Common myeloid progenitor, CD34-positive (primary cell): ENCODE results near the gene TANGO2.

Experiments used
- CTCF ChIA-PET: fragments of 350-600 bp; sonication (Branson Sonifier 250); formaldehyde crosslinking; loops from one replicate; lab custom pipeline; 2021; ENCODE audit warnings: antibody characterized with exemption; lab: Charles Lee
- POLR2A ChIA-PET: fragments of 350-600 bp; sonication (Branson Sonifier 250); formaldehyde crosslinking; loops from one replicate; lab custom pipeline; 2021; ENCODE audit warnings: antibody characterized with exemption; lab: Charles Lee
- DNase-seq, 3 donors: peaks; one replicate each; pipeline versions ENCODE4 v3.0.0 to v3.0.0-alpha.2; 2013
- H3K27ac ChIP-seq, 2 experiments: 1 replicate in 1 of 2; 2 replicates in 1 of 2; pipeline ENCODE4 v1.7.0; 2013; ENCODE audit warnings: inconsistent platforms in 2 of 2, low read length in 2 of 2, mild to moderate bottlenecking in 2 of 2, low read depth in 1 of 2, moderate library complexity in 1 of 2; ENCODE audit not compliant: severe bottlenecking in 2 of 2, insufficient read depth in 1 of 2, poor library complexity in 1 of 2
- H3K27me3 ChIP-seq, 5 experiments: replicated peaks in 2 of 5; 1 replicate in 3 of 5; 2 replicates in 2 of 5; pipeline versions ENCODE4 v1.6.1 to v1.7.0; 2013; ENCODE audit warnings: low read length in 4 of 5, mild to moderate bottlenecking in 2 of 5, moderate library complexity in 2 of 5, inconsistent platforms in 1 of 5; ENCODE audit not compliant: insufficient read depth in 5 of 5, control insufficient read depth in 4 of 5
- H3K36me3 ChIP-seq, 4 experiments: 1 replicate in 2 of 4; 2 replicates in 2 of 4; pipeline versions ENCODE4 v1.6.1 to v1.7.0; 2013; ENCODE audit warnings: low read length in 3 of 4, control low read depth in 1 of 4, mild to moderate bottlenecking in 1 of 4; ENCODE audit not compliant: control insufficient read depth in 4 of 4, insufficient read depth in 4 of 4
- H3K4me1 ChIP-seq, 4 experiments: 1 replicate in 3 of 4; 2 replicates in 1 of 4; pipeline versions ENCODE4 v1.6.1 to v1.7.1; 2013; ENCODE audit warnings: low read length in 3 of 4, mild to moderate bottlenecking in 3 of 4, control low read depth in 1 of 4, inconsistent platforms in 1 of 4, moderate library complexity in 1 of 4; ENCODE audit not compliant: control insufficient read depth in 4 of 4, insufficient read depth in 4 of 4; ENCODE audit errors: control extremely low read depth in 1 of 4
- H3K4me3 ChIP-seq, 7 experiments: 1 replicate in 4 of 7; 2 replicates in 3 of 7; pipeline versions ENCODE4 v1.5.1 to v1.7.0; 2013; ENCODE audit warnings: mild to moderate bottlenecking in 7 of 7, low read length in 6 of 7, moderate library complexity in 6 of 7, inconsistent platforms in 2 of 7, low read depth in 2 of 7, control low read depth in 1 of 7; ENCODE audit not compliant: insufficient read depth in 4 of 7, control insufficient read depth in 1 of 7; ENCODE audit errors: extremely low read depth in 1 of 7
- H3K9me3 ChIP-seq, 5 experiments: 1 replicate in 4 of 5; 2 replicates in 1 of 5; pipeline versions ENCODE4 v1.6.1 to v1.7.1; 2013; ENCODE audit warnings: low read length in 4 of 5, mild to moderate bottlenecking in 2 of 5, inconsistent platforms in 1 of 5, low read depth in 1 of 5, moderate library complexity in 1 of 5; ENCODE audit not compliant: control insufficient read depth in 4 of 5, insufficient read depth in 2 of 5; ENCODE audit errors: control extremely low read depth in 1 of 5
- WGBS: methylation state at CpG from one replicate; pipeline ENCODE4 v1.1.5; 2013; ENCODE audit not compliant: insufficient coverage; 5-methylcytosine and 5-hydroxymethylcytosine counted together

Gene TANGO2

GRCh38 chr22:20083157-20083890 is 62.4 kb downstream of the TANGO2 start:
- POLR2A ChIA-PET = no interaction called here
- H3K9me3 ChIP-seq = no peaks in the 10 kb centered on the region
- CTCF ChIA-PET = interaction anchor here (1.1 kb wide), 1 partner anchor 12 kb away, joined by 3 read pairs; no protein-coding TSS in a partner anchor
- no peak for DNase-seq
- WGBS = 93% methylated on average over 8 of the region's 10 CpGs
- H3K36me3 ChIP-seq = peaks cover 2 to 46% (median 25%) of the 10 kb centered on the region in 4 experiments
- H3K4me1 ChIP-seq = peaks cover 0 to 28% (median 20%) of the 10 kb centered on the region in 4 experiments
- no peaks in the 10 kb centered on the region for H3K27me3 ChIP-seq
- peak overlapping the region in 1 of 2 experiments; percentile 57 for H3K27ac ChIP-seq
- H3K4me3 ChIP-seq = no peak overlapping the region

DNA sequence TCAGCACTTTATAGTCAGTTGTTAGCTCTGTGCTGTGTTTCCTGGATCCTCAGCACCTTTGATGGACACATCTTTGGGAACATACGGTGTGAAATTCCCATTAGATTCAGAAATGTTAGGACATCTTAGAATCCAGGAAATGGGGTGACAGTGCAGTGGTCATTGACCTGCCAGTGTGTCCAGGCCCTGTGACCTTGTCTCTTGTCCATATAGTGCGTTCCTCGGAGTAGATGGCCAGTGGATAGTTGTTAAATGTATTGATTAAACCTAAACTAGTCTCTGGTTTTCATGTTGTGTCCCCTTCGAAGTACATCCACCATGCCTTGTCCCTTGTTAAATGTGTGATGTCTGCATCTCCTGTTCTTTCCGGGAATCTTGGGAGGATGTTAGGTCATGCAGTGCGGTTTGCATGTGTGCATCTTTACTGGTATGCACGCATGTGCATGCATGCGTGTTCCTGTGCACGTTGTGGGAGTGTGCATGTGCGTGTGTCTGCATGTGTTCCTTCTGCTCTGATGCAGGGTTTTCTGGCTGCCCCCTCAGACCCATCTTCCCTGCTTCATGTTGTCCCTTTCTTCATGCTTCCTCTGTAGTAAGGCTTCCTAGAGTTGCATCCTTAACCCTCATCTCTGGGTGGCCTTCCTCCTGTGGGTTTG is 63.1 kb downstream of the TANGO2 start:
- H3K9me3 ChIP-seq = no peaks in the 10 kb centered on the region
- ChIA-PET CTCF (interaction anchor here (1.1 kb wide), 1 partner anchor 13 kb away, joined by 3 read pairs; no protein-coding TSS in a partner anchor), POLR2A (no interaction called here)
- H3K4me3 ChIP-seq = no peak overlapping the region
- H3K36me3 ChIP-seq = peaks cover 5 to 53% (median 32%) of the 10 kb centered on the region in 4 experiments
- no peak for DNase-seq
- H3K4me1 ChIP-seq = peaks cover 0 to 28% (median 20%) of the 10 kb centered on the region in 4 experiments
- no peaks in the 10 kb centered on the region for H3K27me3 ChIP-seq
- H3K27ac ChIP-seq = peak overlapping the region in 1 of 2 experiments; percentile 57
- WGBS = 91% methylated on average over 8 of the region's 10 CpGs

DNA sequence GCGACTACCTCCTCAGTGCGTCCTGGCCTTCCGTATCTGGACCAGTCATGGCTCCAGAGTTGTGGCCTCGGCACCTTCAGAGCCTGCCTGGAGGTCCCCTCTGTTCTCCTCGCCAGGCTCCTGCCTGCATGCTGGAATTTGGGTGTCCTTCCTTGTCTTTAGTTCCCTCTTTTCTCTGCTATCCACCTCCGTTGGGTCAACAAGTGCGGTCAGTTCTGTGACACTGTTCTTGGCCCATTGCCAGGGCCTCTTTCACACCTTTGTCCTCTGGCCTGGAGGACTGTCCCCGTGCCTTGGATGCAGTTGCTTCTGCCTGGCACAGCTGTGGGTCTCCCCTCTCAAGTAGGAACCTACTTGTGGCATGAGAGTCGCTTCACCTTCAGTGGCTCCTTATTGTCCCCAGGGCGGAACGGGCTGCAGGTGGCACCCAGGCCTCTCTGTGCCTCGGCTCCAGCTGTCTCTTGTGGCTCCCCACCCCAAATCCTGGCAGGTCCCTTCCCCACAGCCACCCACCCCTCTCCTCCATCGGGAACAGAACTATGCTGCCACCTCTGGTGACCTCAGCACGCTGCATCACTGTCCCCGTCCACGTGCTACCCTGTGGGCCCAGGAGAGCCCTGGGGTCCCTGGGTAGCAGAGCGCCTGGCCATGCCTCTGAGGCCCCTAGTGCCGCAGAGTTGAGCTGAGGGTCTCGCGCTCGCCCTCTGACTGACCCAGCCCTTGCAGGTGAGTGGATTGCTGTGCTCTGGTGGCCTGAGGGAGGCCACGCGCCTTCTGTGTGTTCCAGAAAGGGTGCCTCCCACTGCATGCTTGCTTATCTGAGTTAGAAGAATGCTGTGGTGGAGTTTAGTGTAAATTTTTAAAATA is 63.9 kb downstream of the TANGO2 start:
- peak in 2 of 3 donors; percentile 31 to 33 for DNase-seq
- no peak overlapping the region for H3K4me3 ChIP-seq
- ChIA-PET CTCF (interaction anchor here (1.0 kb wide), 1 partner anchor 113 kb away, joined by 3 read pairs; no protein-coding TSS in a partner anchor), POLR2A (no interaction called here)
- H3K36me3 ChIP-seq = peaks cover 8 to 60% (median 39%) of the 10 kb centered on the region in 4 experiments
- 90% methylated on average over 22 of the region's 23 CpGs for WGBS
- H3K27me3 ChIP-seq = no peaks in the 10 kb centered on the region
- no peaks in the 10 kb centered on the region for H3K9me3 ChIP-seq
- H3K4me1 ChIP-seq = peaks cover 0 to 28% (median 20%) of the 10 kb centered on the region in 4 experiments
- peak overlapping the region in 1 of 2 experiments; percentile 69 for H3K27ac ChIP-seq

DNA sequence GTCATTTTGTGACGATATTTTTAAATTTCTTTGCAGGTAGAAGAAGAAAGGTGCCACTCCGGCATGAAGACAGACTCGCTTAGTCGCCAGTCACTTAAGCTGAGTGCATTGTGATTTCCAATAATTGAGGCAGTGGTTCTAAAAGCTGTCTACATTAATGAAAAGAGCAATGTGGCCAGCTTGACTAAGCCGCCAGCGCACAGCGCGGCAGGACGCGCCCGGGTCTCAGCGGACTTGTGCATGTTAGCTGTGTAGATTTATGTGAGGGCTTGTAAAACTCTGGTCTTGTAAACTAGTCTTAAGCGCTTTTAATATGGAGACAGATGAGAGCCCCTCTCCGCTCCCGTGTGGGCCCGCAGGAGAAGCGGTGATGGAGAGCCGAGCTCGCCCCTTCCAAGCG is 64.7 kb downstream of the TANGO2 start:
- H3K36me3 ChIP-seq = peaks cover 11 to 69% (median 45%) of the 10 kb centered on the region in 4 experiments
- H3K4me1 ChIP-seq = peaks cover 0 to 30% (median 19%) of the 10 kb centered on the region in 4 experiments
- no peak for DNase-seq
- H3K9me3 ChIP-seq = no peaks in the 10 kb centered on the region
- 98% methylated on average over 17 of the region's 20 CpGs for WGBS
- no peaks in the 10 kb centered on the region for H3K27me3 ChIP-seq
- ChIA-PET POLR2A (no interaction called here), CTCF (interaction anchor here (1.0 to 1.4 kb wide), 4 partner anchors 10 to 114 kb away, joined by 3 to 7 read pairs (median 4); no protein-coding TSS in a partner anchor)
- H3K4me3 ChIP-seq = no peak overlapping the region
- H3K27ac ChIP-seq = peak overlapping the region in 1 of 2 experiments; percentile 69

GRCh38 chr22:20086101-20086599 is 65.2 kb downstream of the TANGO2 start:
- Histone ChIP-seq H3K9me3 (no peaks in the 10 kb centered on the region), H3K4me1 (peaks cover 0 to 28% (median 14%) of the 10 kb centered on the region in 4 experiments), H3K27me3 (no peaks in the 10 kb centered on the region), H3K36me3 (peaks cover 11 to 74% (median 49%) of the 10 kb centered on the region in 4 experiments), H3K27ac (peak overlapping the region in 1 of 2 experiments; percentile 4), H3K4me3 (no peak overlapping the region)
- no peak for DNase-seq
- ChIA-PET CTCF (interaction anchor here (1.0 to 1.4 kb wide), 4 partner anchors 10 to 115 kb away, joined by 3 to 7 read pairs (median 4); no protein-coding TSS in a partner anchor), POLR2A (no interaction called here)
- 98% methylated on average over 14 of the region's 24 CpGs for WGBS

DNA sequence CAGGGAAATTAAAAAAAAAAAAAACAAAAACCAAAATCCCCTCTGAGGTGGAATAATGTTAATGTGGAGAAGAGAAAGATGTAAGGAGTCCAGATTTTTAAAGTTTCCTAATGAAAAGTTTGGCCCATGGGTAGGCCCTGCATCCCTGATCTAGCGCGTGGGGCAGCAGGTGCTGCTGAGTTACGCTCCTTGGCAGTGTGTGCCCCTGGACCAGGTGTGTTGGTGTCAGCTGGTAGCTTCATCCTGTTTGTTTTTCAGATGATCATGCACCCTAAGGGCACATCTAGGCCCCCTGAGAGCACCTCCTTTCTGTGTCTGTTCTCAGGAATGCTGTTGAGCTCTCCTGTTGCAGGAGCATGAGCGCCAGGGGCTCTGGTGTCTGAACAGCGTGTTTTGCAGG is 65.9 kb downstream of the TANGO2 start:
- Histone ChIP-seq H3K4me3 (no peak overlapping the region), H3K9me3 (no peaks in the 10 kb centered on the region), H3K4me1 (peaks cover 0 to 22% (median 8%) of the 10 kb centered on the region in 4 experiments), H3K27ac (no peak overlapping the region), H3K36me3 (peaks cover 11 to 80% (median 55%) of the 10 kb centered on the region in 4 experiments), H3K27me3 (no peaks in the 10 kb centered on the region)
- no peak for DNase-seq
- WGBS = 97% methylated on average over 5 of the region's 5 CpGs
- POLR2A ChIA-PET = no interaction called here
- CTCF ChIA-PET = interaction anchor here (1.2 to 1.4 kb wide), 2 partner anchors 9 to 59 kb away, joined by 3 to 7 read pairs; no protein-coding TSS in a partner anchor
